HEK293 (cell line): ENCODE results near the gene LILRB5.
"Not testable (repeated sequence)": the region's sequence is repeated elsewhere in the genome, so short reads cannot be mapped to it uniquely, and the experiment has no call there.

Source experiments
- BCL11B ChIP-seq: fragments of 450-650 bp; formaldehyde crosslinking; IDR thresholded peaks from 2 replicates; pipeline ENCODE4 v1.5.1; 2016; ENCODE audit warnings: low read depth, missing biosample characterization, missing genetic modification characterization
- ZNF133 ChIP-seq: fragments of 450-650 bp; formaldehyde crosslinking; IDR thresholded peaks from 2 replicates; pipeline ENCODE4 v1.5.1; 2016; ENCODE audit warnings: missing biosample characterization, missing genetic modification characterization
- ZNF274 ChIP-seq, 2 experiments: fragments of 200-500 bp in 1 of 2; fragments of 450-650 bp in 1 of 2; sonication (Bioruptor generic) in 1 of 2; formaldehyde crosslinking in 1 of 2; IDR thresholded peaks; 2 replicates each; pipeline versions ENCODE4 v1.5.1 to v1.6.1; 2014 to 2016; ENCODE audit warnings: borderline replicate concordance in 1 of 2, inconsistent platforms in 1 of 2, low read length in 1 of 2, missing biosample characterization in 1 of 2, missing genetic modification characterization in 1 of 2
- ZNF350 ChIP-seq: fragments of 450-650 bp; formaldehyde crosslinking; IDR thresholded peaks from 2 replicates; pipeline ENCODE4 v1.5.0; 2017; ENCODE audit warnings: missing biosample characterization, mild to moderate bottlenecking, missing genetic modification characterization
- ZNF510 ChIP-seq: fragments of 450-650 bp; formaldehyde crosslinking; IDR thresholded peaks from 2 replicates; pipeline ENCODE4 v1.5.1; 2018; ENCODE audit warnings: mild to moderate bottlenecking, missing genetic modification characterization, missing biosample characterization; ENCODE audit not compliant: insufficient replicate concordance
- TF ChIP-seq, protein P1 (sequence below): fragments of 450-650 bp; formaldehyde crosslinking; IDR thresholded peaks from 2 replicates; pipeline ENCODE4 v1.5.1; 2016; ENCODE audit warnings: missing biosample characterization, missing genetic modification characterization
- TF ChIP-seq, protein P2 (sequence below): fragments of 450-650 bp; formaldehyde crosslinking; IDR thresholded peaks from 2 replicates; pipeline ENCODE4 v1.5.1; 2016; ENCODE audit warnings: missing biosample characterization, missing genetic modification characterization
- TF ChIP-seq, protein P3 (sequence below): fragments of 450-650 bp; formaldehyde crosslinking; IDR thresholded peaks from 2 replicates; pipeline ENCODE4 v1.5.1; 2016; ENCODE audit warnings: missing biosample characterization, missing genetic modification characterization

DNA sequence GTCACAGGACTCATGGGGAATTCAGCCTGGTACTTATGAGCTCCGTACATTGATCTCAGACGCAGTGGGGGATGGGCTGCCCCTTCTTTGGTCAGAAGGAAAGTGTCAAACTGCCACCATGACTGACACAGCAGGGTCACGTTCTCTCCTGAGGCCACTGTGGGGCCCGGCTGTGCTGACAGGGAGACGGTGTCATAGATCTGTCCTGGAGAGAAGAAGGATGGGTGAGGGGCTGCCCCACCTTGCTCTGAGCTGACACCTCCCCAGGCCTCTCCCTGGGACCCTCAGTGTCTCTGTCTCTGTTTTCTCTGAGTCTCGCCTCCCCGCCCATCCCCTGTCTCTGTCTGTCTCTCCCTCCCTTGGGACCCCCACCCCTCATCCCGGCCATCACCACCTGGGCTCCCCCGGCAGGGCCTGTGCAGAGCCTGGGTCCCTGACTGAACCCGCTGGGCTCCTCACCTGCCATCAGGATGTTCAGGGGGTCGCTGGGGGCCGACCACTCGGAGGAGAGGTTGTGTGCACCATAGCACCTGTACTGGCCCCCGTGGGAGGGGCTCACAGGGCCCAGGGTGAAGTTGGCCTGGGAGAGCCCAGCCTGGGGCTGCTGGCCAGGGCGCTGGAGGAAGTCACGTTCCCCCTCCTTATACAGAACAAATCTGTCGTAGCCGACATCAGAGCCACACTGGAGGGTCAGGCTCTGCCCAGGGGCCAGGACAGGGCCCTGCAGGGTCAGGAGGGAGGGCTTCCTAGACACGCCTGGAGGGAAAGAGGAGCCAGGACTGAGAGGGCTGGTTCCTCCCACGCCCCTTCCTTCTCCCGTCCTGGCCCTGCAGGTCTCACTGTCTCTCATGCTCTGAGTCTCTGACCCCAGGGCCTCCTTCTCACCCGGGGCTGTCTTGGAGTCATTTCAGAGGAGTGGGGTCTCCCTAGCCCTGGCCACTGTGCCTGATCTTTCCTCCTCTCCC, 16.4 kb downstream of the LILRB5 start:
- TF ChIP-seq, protein P1, sequence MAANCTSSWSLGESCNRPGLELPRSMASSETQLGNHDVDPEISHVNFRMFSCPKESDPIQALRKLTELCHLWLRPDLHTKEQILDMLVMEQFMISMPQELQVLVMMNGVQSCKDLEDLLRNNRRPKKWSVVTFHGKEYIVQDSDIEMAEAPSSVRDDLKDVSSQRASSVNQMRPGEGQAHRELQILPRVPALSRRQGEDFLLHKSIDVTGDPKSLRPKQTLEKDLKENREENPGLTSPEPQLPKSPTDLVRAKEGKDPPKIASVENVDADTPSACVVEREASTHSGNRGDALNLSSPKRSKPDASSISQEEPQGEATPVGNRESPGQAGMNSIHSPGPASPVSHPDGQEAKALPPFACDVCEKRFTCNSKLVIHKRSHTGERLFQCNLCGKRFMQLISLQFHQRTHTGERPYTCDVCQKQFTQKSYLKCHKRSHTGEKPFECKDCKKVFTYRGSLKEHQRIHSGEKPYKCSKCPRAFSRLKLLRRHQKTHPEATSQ (tag by site-specific recombination): not testable (repeated sequence)
- not testable (repeated sequence) for TF ChIP-seq ZNF350; ZNF274 (IDR thresholded peaks at IDR 0.05; ENCODE audit: low read length); ZNF274 (tag by site-specific recombination; IDR thresholded peaks at IDR 0.05; ENCODE audit: borderline replicate concordance); ZNF510; BCL11B (tag by site-specific recombination); ZNF133 (tag by site-specific recombination)
- TF ChIP-seq, protein P2, sequence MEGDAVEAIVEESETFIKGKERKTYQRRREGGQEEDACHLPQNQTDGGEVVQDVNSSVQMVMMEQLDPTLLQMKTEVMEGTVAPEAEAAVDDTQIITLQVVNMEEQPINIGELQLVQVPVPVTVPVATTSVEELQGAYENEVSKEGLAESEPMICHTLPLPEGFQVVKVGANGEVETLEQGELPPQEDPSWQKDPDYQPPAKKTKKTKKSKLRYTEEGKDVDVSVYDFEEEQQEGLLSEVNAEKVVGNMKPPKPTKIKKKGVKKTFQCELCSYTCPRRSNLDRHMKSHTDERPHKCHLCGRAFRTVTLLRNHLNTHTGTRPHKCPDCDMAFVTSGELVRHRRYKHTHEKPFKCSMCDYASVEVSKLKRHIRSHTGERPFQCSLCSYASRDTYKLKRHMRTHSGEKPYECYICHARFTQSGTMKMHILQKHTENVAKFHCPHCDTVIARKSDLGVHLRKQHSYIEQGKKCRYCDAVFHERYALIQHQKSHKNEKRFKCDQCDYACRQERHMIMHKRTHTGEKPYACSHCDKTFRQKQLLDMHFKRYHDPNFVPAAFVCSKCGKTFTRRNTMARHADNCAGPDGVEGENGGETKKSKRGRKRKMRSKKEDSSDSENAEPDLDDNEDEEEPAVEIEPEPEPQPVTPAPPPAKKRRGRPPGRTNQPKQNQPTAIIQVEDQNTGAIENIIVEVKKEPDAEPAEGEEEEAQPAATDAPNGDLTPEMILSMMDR (tag by site-specific recombination): not testable (repeated sequence)
- TF ChIP-seq, protein P3, sequence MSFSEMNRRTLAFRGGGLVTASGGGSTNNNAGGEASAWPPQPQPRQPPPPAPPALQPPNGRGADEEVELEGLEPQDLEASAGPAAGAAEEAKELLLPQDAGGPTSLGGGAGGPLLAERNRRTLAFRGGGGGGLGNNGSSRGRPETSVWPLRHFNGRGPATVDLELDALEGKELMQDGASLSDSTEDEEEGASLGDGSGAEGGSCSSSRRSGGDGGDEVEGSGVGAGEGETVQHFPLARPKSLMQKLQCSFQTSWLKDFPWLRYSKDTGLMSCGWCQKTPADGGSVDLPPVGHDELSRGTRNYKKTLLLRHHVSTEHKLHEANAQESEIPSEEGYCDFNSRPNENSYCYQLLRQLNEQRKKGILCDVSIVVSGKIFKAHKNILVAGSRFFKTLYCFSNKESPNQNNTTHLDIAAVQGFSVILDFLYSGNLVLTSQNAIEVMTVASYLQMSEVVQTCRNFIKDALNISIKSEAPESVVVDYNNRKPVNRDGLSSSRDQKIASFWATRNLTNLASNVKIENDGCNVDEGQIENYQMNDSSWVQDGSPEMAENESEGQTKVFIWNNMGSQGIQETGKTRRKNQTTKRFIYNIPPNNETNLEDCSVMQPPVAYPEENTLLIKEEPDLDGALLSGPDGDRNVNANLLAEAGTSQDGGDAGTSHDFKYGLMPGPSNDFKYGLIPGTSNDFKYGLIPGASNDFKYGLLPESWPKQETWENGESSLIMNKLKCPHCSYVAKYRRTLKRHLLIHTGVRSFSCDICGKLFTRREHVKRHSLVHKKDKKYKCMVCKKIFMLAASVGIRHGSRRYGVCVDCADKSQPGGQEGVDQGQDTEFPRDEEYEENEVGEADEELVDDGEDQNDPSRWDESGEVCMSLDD (tag by site-specific recombination): not testable (repeated sequence)
